ENCODE data around the gene NFASC. TPM values are rescaled to one million over a fixed set of nuclear protein-coding genes. Genes with fewer than 3 reads are reported as not detected.

Gene NFASC
- total RNA-seq, 4 donors from 2014 or later = 6.3 to 15.1 (median 11.7) TPM

- peak overlapping the region in 3 of 4 donors; percentile 73 to 83 (median 73) for H3K27ac ChIP-seq
- peaks cover 5 to 30% (median 11%) of the 10 kb centered on the region in 3 donors for H3K4me1 ChIP-seq
- H3K4me3 ChIP-seq = peak overlapping the region; percentile 15 to 67 (median 50)
- no peaks in the 10 kb centered on the region for H3K9me3 ChIP-seq
- 30 to 50% methylated on average over 5 to 6 of the region's 6 CpGs for WGBS, 2 donors
- no peaks in the 10 kb centered on the region for H3K36me3 ChIP-seq
- TF ChIP-seq POLR2A (IDR thresholded peaks at IDR 0.05) = no peak
- TF ChIP-seq CTCF (IDR thresholded peaks at IDR 0.05) = no peak
- DNase-seq = no peak
- H3K27me3 ChIP-seq = peaks cover 0 to 66% (median 4%) of the 10 kb centered on the region in 4 donors
- intact Hi-C loops (cut with DNase I) = no loop called here
Observed at GRCh38 chr1:204829133-204829825, 41.4 kb upstream of the NFASC start.

- TF ChIP-seq POLR2A (IDR thresholded peaks at IDR 0.05) (no peak), CTCF (IDR thresholded peaks at IDR 0.05) (no peak)
- peaks cover 5 to 30% (median 11%) of the 10 kb centered on the region in 3 donors for H3K4me1 ChIP-seq
- intact Hi-C loops (cut with DNase I) = no loop called here
- no peaks in the 10 kb centered on the region for H3K9me3 ChIP-seq
- H3K36me3 ChIP-seq = no peaks in the 10 kb centered on the region
- no peak overlapping the region for H3K4me3 ChIP-seq
- peak overlapping the region in 1 of 4 donors; percentile 73 for H3K27ac ChIP-seq
- DNase-seq = no peak
- H3K27me3 ChIP-seq = peaks cover 0 to 67% (median 4%) of the 10 kb centered on the region in 4 donors
- WGBS, 2 donors = 36 to 56% methylated on average over 5 to 8 of the region's 8 CpGs
Observed at GRCh38 chr1:204830747-204831146, 39.9 kb upstream of the NFASC start.

DNA sequence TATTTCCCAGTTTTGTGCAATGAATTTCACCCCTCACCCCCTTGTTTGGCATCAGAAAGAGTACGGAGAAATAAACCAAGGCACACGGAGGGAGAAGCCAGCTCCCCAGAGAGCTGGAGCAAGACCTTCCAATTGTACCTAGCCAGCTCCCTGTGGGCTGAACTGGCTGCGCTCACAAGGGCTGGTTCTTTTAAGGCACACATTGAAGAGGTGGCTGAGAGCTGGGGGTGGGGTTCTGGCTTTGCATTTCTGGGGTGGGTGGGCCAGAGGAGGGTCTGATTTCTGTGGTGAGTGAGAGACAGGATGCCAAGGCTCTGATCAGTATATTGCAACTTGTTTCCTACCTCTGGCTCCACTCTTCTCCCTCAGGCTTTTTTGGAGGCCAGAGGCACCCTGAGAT, 39.5 kb upstream of the NFASC start:
- Histone ChIP-seq H3K9me3 (no peaks in the 10 kb centered on the region), H3K4me1 (peaks cover 5 to 30% (median 11%) of the 10 kb centered on the region in 3 donors), H3K4me3 (no peak overlapping the region), H3K27me3 (peaks cover 0 to 64% (median 4%) of the 10 kb centered on the region in 4 donors), H3K27ac (no peak overlapping the region), H3K36me3 (no peaks in the 10 kb centered on the region)
- WGBS, 2 donors = 17 to 58% methylated on average over 2 of the region's 3 CpGs
- no peak for TF ChIP-seq POLR2A (IDR thresholded peaks at IDR 0.05)
- TF ChIP-seq CTCF (IDR thresholded peaks at IDR 0.05) = no peak
- DNase-seq = no peak
- intact Hi-C loops (cut with DNase I) = no loop called here

DNA sequence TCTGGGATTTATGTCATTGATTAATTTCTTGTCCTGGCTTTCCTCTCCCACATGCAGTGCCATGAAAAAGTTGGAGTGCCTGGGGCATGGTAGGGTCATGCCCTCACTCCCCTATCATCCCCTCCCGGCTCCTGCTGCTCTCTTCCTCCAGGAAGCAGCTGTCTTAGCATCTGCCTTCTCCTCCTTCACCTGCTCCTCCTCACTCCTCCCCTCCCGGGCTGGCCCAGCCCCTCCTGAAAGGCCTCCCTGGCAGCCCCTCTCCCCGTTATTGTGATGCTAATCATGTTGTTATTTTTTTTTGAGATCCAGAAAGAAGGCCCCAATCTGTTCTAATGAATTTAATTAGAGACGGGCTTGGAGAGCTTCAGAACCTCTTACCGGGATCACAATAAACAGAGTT, 36.3 kb upstream of the NFASC start:
- Histone ChIP-seq H3K36me3 (no peaks in the 10 kb centered on the region), H3K4me3 (no peak overlapping the region), H3K9me3 (no peaks in the 10 kb centered on the region), H3K27me3 (peaks cover 0 to 36% (median 1%) of the 10 kb centered on the region in 4 donors), H3K27ac (no peak overlapping the region), H3K4me1 (peaks cover under 1 to 15% (median 3%) of the 10 kb centered on the region in 3 donors)
- no peak for TF ChIP-seq POLR2A (IDR thresholded peaks at IDR 0.05)
- no peak for TF ChIP-seq CTCF (IDR thresholded peaks at IDR 0.05)
- 13 to 14% methylated on average over 3 to 5 of the region's 5 CpGs for WGBS, 2 donors
- DNase-seq = no peak
- intact Hi-C loops (cut with DNase I) = no loop called here

- H3K27ac ChIP-seq = no peak overlapping the region
- H3K27me3 ChIP-seq = peaks cover 0 to 31% (median 0%) of the 10 kb centered on the region in 4 donors
- no peaks in the 10 kb centered on the region for H3K9me3 ChIP-seq
- no peak overlapping the region for H3K4me3 ChIP-seq
- DNase-seq = no peak
- intact Hi-C loops (cut with DNase I) = no loop called here
- TF ChIP-seq POLR2A (IDR thresholded peaks at IDR 0.05) (no peak), CTCF (IDR thresholded peaks at IDR 0.05) (no peak)
- H3K36me3 ChIP-seq = no peaks in the 10 kb centered on the region
- peaks cover 0 to 11% (median 0%) of the 10 kb centered on the region in 3 donors for H3K4me1 ChIP-seq
- 42 to 44% methylated on average over 4 of the region's 4 CpGs for WGBS, 2 donors
Observed at GRCh38 chr1:204834752-204835151, 35.9 kb upstream of the NFASC start.
